B cell (primary cell): Measurements from ENCODE around the gene UBTD1.

Experiments
- CTCF ChIP-seq: fragments of 200-600 bp; IDR thresholded peaks from one replicate; pipeline ENCODE4 v1.8.0; 2022; ENCODE audit warnings: antibody characterized with exemption, mild to moderate bottlenecking
- EZH2 ChIP-seq: IDR thresholded peaks from 2 replicates; pipeline ENCODE4 v1.6.1; 2012; ENCODE audit warnings: borderline replicate concordance, low read depth, mild to moderate bottlenecking, moderate library complexity, low read length; ENCODE audit not compliant: insufficient read depth, poor library complexity, severe bottlenecking

GRCh38 chr10:97567891-97568290 lies 69.2 kb downstream of the UBTD1 start:
- TF ChIP-seq CTCF (no peak), EZH2 (no peak)
